Stimulated activated CD4-positive, alpha-beta T cell treated with anti-CD3 and anti-CD28 coated beads, Interleukin-4, amount 100 ng/mL, for 24 hours (primary cell): ENCODE results near the gene WDR74.
A peak's percentile ranks its signal among the peaks of the same experiment; 100 is the strongest.
"Not testable (repeated sequence)": the region's sequence is repeated elsewhere in the genome, so short reads cannot be mapped to it uniquely, and the experiment has no call there.

Experiments
- DNase-seq: peaks from one replicate; pipeline ENCODE4 v3.0.0-alpha.2; 2020

WDR74 gene

DNA sequence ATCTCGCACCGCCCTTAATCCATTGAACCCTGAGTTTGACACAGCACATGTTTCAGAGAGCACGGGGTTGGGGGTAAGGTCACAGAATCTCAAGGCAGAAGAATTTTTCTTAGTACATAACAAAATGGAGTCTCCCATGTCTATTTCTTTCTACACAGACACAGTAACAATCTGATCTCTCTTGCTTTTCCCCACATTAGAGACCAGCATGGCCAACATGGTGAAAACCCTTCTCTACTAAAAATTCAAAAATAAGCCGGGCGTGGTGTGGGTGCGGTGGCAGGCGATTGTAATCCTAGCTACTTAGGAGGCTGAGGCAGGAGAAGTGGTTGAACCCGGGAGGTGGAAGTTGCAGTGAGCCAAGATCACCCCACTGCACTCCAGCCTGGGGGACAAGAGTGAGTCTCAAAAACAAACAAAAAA is 19.9 kb upstream of the WDR74 start:
- DNase-seq, result not testable (repeated sequence)

DNA sequence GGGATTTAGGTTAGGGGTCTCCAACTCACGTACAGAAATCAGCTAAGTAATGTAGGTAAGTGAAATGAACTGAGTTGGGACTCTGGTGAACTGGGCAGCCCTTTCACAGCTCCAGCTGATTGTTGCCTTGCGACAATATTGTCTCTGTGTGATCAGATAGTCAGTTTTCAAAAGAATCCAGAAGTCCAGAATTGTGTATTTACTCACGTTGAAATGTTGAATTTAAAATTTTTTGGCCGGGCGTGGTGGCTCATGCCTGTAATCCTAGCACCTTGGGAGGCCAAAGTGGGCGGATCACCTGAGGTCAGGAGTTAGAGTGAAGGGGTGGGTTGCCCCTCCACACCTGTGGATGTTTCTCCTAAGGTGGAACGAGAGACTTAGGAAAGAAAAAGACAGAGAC is 18.8 kb upstream of the WDR74 start:
- no peak for DNase-seq

DNA sequence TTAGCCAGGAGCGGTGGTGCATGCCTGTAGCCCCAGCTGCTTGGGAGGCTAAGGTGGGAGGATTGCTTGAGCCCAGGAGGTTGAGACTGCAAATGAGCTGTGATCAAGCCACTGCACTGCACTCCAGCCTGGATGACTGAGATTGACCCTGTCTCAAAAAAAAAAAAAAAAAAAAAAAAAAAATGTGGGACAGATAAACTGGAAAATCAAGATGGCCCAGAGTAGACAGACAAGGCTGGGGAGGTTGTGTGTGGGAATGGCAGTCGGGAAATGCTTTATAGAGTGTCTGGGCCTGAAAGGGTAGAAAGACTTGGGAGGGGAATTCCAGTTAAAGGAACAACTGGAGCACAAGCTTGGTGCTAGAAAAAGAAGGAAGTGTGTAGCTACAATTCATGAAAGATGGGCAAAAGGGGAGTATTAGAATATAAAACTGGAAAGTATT is 18.2 kb upstream of the WDR74 start:
- no peak for DNase-seq

DNA sequence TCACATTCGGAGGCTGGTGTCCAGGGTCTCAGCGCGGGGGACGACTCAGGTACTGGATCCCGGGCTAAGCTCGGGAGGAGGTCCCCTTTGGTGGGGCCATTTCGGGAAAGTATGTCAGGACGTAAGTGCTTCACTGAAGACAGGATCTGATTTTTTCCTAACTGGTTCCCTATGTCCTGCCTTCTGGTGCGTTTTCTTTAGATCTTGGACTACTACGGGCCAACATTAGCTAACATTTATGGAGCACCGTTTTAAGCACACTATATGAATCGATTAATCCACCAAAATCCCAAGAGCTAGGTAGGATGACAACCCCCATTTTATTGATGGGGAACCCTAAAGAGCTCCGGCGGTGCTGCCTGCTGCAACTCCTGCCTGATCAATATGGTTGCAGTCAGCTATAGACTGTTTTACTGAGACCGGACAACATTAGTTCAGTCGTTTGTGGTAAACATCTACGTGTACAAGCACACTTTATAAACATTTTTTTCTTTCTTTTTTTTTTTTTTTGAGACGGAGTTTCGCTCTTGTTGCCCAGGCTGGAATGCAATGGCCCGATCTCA is 17.0 kb upstream of the WDR74 start:
- DNase-seq, result no peak

DNA sequence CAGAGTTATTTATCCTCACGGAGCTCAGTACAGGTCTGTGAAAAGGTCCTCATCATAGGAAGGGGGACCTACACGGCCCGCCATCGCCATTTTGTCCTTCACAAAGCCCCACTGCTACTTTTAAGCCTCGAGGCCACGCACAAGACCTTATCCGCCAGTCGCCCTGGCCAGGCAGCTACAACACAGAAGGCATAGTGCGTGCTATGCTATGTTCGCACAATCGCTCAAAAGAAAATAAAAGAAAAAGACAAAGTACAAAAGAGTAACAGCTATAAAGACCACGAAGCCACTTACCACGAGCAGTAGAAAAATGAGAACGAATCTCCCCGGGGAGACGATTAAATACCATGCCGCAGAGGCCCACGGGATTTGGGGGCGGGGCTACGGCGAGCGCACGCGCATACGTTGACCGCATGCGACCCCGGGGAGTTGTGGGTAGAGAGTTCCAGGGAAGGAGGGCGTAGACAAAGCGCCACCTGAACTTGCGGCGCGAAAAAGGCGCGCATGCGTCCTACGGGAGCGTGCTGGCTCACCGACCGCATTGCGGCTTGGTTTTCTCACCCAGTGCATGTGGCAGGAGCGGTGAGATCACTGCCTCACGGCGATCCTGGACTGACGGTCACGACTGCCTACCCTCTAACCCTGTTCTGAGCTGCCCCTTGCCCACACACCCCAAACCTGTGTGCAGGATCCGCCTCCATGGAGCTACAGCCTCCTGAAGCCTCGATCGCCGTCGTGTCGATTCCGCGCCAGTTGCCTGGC is 16.4 kb upstream of the WDR74 start:
- DNase-seq, result peak; percentile 98

DNA sequence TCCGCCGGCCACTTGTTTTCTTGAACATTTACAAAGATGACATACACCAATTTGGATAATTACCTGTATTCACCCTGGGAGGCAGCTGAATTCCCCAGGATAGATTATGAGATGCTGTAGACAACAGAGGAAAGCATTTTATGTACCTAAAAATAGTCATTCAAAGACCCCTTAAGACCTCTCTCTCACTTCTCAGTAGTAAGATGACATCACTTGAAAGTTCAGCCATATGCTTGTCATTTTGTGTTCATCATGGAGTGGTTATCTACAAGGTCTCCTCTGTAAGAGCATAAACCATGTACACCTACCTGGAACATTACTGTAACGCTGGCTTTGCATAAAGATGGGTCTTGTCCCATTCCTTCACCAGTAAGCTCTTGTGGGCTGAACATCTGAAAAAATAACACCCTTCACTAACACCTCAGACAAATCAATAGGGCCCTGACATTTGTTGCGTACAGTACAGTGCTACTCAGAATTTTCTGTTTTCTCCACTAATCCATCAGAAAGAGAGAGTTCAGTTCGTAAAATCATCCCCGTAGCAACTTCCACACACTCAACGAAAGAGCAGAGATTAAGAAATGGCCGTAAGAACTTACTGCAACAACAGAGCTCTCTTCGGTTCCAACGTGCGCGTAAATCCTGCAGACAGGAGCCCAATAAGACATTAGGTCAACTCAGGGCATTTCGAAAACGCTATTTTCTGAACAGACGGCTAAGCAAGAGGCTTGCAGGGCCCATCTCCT is 15.6 kb upstream of the WDR74 start:
- DNase-seq, result no peak

DNA sequence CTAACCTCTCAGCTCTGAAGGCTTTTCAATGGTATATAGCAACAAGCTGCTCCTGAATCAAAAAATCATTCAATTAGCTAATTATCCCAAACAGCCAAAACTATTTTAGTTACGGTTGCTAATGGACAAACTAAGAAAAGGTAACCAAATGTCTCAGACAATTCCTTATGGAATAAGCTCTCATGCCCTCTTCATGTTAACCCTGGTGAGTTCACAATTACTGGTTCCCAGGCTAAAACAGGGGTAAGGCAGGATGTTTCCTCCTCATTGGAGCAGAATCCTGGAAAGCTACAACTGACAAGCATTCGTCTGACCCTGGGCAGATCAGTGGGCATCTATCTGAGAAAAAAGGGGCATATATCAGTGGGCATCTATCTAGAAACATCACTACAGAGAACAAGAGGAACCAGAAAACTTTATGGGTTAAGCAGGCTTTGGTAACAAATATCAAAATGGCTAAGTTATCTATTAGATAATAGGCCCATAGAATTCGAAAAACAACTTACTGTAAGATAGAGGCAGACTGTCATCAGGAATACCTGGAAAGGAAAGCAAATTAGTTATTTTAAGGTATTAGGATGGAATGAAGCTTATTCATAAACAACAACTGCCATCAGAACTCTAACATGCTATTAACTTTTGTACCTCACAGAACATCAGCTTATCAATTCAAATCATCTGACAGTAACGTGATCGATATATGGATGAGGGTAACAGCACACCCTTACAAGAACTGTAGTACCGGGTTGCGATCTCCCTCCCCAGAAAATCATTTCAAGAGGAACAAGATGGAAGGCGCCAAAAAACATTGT is 14.8 kb upstream of the WDR74 start:
- DNase-seq, result peak; percentile 30

DNA sequence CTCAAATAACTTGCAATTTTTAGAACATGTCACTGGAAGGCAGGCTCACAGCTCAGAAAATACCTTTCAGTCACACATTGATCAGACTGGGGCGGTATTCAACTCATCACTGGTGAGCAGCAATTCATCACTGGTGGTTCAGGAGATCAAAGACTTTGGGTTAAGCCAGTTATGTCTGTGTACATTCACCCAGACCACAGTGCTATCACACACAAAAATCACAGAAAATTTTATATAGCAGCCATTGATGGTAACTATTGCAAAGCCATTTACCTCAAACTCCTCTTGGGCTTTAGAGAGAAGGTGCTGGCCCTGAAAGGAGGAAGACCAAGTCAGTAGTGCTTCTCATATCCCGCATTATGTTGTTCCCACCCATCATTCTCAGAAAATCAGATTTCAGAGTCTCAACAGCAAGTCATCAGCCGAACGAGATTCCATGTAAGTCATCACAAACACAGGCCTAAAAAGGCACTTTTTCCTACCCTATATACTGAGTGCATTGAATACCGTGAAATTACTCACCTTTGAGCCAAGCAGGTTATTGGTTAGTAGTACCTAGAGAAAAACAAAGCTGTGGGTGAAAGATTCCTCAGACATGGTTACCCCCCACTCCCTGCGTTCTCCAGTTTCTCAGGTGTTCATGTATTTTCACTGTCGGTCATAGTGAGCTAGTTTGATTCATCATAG is 14.0 kb upstream of the WDR74 start:
- peak; percentile 43 for DNase-seq

DNA sequence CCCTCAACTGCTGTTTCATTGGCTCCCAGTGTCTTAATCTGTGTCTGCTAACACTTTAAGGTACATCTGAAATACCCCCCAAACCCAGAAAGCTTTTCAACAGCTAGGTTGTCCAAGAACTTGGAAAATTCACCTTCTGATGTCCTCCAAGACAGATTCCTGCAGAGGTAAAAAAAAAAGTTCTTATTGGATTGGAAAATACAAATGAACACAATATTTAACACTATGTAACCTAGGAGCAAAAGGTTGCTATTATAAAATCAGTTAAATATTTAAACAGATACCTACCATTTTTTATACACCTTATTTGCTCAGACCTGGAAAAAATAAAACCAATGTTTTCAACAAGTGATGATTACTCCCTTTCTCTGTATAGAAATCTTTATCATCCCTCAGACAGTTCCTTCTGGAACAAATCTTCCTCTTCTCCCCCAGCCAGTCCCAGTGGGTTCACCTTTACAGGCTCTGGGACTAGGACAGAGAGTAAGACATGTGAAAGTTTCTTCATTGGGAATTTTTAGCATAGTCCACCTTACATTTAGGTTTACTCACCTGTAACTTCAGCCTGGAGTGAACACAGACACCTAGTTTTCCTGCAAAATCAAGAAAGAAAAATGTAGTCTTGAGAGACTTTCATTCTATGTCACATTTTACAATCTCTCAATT is 13.3 kb upstream of the WDR74 start:
- DNase-seq, result no peak

DNA sequence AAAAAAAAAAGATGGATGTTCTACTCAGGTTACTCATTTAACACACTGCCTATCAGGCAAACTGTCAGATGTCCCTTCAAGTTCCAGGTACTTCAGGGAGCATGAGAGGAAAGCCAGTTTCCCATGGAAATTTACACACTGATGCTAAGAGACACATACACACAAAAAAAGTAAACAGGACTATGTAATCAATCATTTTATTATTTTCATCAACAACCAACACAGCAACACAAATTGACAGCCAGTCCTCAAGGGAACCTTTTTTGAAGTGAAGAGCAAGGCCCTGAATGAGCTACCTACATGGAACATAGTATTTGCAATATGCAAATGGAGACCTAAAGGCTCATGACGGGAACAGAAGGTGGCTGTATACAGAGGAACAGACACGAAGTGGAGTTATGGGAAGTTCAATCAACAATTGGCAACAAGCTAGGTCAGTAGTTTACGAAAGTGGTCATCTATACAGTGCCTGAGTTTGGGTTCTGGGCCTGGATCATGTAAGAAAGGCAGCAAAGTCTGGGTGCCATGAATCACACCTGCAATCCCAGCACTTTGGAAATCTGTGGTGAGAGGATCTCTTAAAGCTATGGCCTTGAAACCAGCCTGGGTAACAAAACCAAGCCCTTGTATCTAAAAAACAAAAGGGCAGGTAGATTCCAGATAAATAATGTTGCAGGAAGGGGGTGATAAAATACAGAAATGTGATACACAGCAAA is 12.6 kb upstream of the WDR74 start:
- DNase-seq, result no peak

DNA sequence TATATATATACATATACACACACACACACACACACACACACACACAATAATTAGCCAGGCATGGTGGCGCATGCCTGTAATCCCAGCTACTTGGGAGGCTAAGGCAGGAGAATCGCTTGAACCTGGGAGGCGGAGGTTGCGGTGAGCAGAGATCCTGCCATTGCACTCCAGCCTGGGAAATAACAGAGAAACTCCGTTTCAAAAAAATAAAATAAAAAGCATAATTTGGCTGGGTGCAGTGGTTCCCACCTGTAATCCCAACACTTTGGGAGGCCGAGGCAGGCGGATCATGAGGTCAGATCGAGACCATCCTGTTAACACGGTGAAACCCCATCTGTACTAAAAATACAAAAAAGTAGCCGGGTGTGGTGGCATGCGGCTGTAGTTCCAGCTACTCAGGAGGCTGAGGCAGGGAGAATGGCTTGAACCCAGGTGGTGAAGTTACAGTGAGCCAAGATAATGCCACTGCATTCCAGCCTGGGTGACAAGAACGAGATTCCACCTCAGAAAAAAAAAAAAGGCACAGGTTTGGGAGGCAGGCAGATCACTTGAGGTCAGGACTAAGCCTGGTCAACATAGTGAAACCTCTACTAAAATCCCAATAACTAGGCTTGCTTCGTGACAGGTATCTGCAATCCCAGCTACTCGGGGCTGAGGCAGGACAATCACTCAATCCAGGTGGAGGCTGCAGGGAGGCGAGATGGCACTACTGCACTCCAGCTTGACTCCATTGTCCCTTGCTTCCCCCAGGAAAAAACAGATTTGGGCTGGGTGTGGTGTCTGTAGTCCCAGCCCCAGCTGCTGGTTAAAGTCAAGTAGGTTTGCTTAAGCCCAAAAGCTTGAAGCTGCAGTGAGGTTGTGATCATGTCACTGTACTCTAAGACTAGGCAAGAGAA is 11.8 kb upstream of the WDR74 start:
- peak; percentile 38 for DNase-seq

DNA sequence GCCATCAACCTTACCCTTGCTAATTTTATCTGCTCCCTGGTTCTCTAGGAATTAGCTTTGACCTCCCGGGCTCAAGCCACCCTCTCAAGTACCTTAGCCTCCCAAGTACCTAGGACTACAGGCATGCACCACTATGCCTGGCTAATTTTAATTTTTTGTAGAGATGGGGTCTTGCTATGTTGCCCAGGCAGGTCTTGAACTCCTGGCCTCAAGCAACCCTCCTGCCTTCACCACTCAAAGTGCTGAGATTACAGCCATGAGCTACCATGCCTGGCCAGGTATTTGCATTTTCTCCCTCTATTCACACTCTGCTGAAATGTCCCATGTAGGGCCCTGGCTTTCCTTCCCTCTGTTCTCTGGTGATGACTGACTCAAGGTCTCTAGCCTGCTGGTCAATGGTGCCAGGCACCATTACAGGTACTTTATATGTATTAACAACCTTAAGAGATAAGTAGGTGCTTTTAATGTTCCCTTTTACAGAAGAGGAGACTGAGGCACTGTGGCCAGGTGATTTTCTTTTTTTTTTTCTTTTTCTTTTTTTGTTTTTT is 8.5 kb upstream of the WDR74 start:
- DNase-seq, result no peak

DNA sequence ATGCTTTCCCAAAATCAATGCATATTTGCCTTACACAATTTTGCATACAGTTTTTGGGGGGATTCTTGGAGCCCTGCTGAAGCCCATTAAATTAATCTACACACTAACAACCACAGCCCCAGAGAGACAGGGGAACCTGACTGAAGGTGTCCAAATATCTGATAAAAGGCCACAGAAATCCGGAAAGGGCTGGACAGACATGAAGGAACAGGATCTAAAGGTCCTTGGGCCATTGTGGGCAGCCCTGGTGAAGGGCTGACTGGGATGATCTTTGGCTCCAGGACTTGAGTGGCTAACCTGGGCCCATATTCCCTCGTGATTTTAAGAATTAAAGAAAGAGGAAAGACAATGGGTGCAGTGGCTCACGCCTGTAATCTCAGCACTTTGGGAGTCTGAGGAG is 6.8 kb upstream of the WDR74 start:
- DNase-seq, result no peak

DNA sequence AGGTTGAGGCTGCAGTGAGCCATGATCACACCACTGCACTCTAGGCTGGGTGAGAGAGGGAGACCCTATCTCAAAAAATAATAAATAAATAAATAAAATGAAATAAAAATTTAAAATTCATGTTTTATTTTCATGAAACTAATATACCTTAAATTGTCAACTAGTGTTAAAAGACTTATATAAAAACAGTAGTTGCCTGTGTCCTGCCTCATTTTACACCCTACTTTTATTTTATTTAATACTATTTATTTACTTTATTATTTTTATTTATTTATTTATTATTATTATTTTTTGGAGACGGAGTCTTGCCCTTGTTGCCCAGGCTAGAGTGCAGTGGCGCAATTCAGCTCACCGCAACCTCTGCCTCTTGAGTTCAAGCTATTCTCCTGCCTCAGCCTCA is 4.8 kb upstream of the WDR74 start:
- no peak for DNase-seq

DNA sequence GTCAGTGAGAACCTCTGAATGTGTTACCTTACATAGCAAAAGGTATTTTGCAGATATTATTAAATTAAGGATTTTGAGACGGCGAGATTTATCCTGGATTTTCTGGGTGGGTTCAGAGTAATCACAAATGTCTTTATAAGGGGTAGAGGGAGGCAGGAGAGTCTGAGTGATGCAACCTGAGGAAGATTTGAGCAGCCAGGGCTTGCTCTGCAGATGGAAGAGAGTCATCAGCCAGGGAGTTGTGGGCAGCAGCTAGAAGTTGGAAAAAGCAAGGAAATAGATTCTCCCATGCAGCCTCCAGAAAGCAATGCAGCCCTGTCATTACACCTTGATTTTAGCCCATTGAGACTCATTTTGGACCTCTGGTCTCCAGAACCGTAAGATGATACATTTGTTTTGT is 4.1 kb upstream of the WDR74 start:
- DNase-seq, result no peak

DNA sequence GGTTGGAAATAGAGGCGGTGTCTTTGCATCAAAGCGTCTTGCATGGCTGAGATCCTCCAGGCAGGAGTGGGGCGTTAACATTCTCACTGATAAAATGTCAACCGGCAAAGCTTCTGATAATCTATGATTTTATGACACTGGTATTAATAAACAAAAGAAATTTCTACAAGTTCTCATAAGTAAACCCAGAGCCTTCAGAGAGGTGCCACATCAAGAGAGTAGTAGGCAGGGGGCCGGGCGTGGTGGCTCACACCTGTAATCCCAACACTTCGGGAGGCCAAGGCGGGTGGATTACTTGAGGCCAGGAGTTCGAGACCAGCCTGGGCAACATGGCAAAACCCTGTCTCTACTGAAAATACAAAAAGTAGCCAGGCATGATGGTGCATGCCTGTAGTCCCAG is 3.5 kb upstream of the WDR74 start:
- DNase-seq, result not testable (repeated sequence)

DNA sequence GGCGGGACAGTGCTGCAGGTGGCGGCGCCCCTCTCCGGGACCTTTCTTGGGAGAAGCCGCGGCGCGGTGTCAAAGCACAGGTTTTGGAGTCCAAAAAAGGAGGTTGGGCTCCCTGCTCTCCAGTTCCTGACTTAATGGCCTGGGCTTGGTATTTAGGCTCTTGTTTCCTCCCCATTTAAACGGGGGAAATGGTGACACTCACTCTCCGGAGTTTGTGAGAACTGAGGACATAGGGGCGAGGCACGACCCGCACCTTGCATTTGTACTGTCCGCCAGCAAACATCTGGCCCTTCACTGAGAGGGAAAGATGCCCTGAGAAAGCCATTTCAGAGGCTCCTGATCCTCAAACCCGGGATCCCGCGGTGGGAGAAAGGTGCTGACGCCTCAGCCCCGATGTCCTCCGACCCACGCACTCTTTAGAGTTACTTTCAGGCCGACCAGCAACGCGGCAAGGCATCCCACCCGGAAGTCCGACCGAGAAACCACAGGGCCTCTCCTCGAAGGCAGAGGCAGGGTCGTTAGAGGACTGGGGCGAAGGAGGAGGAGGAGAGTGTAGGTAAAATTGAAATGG is 2.9 kb upstream of the WDR74 start:
- peak; percentile 37 for DNase-seq

DNA sequence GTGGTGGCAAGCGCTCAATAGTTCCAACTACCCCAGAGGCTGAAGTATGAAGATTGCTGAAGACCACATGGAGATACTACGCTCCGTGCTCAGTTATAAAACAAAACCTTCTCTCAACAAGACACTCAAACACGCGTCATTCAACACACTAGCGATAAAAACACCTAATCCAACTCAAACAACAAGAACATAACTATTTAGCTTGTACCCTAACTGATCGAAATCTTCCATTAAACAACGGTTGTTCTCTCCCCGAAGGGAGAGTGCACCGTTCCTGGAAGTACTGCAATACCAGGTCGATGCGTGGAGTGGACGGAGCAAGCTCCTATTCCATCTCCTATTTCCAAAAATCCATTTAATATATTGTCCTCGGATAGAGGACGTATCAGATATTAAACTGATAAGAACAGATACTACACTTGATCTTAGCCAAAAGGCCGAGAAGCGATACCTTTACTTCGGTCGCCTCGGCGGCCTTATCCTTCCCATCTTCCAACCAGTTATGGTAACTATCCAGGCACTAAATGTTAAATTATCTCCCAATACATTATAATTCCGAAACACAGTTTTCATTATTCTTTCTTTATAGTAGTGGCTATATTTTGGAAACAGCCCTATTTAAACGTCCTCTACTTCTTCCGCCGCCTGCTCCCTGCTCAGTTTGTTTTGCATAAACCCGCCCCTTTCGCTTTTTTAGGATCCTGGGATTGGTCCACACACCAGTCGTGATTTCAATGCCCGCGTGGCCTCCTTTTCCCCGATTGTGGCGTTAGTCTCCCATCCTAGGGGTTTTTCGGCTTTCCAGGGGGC is 2.2 kb upstream of the WDR74 start:
- peak; percentile 88 for DNase-seq
